SKM-1 (cell line): ENCODE measurements around the gene SFN.
"Not testable (repeated sequence)": the region's sequence is repeated elsewhere in the genome, so short reads cannot be mapped to it uniquely, and the experiment has no call there.

Experiments used
- DNase-seq: peaks from one replicate; lab custom pipeline; 2025; ENCODE audit not compliant: unreplicated experiment; lab: John Stamatoyannopoulos, UW

SFN gene

GRCh38 chr1:26839339-26839722 is 23.6 kb upstream of the SFN start:
- DNase-seq: no peak

DNA sequence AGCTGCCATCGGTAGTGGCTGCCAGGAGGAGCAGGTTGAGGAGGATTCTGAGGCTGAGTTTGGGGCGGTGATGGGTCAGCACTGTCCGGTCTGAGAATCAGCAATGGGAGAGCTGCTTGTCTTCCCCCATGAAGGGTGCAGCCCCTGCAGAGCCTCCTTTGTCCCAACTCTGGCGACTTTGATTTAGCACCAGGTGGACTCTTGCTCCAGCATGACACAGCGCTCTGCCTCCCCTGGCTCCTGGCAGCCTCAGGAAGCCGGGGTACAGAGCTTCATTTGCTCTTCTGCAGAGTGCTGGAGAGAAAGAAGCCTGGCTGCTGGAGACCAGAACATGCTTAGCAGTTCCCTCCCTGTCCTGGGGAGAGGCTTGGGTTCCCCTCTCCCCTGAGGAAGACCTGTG is 23.2 kb upstream of the SFN start:
- no peak for DNase-seq

DNA sequence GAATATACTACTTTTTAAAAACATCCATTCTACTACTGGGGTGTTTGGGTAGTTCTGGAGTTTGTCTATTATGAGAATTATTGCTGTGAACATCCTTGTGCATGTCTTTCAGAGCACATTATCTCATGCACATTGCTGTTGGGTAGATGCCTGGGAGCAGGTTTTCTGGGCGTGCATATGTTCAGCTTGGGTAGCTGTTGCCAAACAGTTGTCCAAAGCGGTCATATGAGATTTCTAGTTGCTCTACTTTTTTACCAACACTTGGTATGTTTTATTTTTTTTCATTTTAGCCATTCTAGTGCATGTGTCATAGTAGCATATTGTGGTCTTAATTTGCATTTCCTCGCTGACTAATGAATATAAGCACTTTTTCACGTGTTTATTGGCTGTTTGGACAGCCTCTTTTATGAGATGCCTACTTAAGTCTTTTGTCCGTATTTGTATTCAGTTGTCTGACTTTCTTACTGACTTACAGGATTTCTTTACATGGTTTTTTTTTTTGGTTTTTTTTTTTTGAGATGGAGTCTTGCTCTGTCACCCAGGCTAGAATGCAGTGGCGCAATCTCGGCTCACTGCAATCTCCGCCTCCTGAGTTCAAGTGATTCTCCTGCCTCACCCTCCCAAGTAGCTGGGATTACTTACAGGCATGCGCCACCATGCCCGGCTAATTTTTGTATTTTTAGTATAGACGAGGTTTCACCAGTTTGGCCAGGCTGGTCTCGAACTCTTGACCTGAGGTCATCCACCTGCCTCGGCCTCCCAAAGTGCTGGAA is 18.3 kb upstream of the SFN start:
- DNase-seq: no peak

GRCh38 chr1:26847826-26848225 is 15.1 kb upstream of the SFN start:
- DNase-seq: not testable (repeated sequence)

GRCh38 chr1:26848499-26848898 is 14.4 kb upstream of the SFN start:
- DNase-seq: no peak

GRCh38 chr1:26848941-26849774 is 13.8 kb upstream of the SFN start:
- DNase-seq: no peak

- DNase-seq: no peak
Observed at GRCh38 chr1:26851106-26851684, 11.8 kb upstream of the SFN start.

DNA sequence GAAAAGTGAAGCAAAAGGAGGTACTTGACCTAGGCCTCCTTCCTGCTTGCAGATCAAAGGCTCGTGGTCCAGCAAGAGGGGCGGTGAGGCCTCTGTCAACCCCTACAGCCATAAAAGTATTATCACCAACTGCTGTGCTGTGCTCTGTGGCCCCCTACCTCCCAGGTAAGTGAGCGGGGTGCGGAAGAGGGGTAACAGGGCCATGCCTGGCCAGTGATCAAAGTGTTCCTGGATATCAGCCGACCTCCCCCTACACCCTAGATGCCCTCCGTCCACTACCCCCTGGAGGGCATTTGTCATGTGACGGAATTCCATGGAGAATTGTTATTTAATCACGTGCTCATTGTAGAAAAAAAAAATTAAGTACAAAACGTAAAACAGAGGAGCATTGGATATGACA is 10.2 kb upstream of the SFN start:
- DNase-seq: no peak

DNA sequence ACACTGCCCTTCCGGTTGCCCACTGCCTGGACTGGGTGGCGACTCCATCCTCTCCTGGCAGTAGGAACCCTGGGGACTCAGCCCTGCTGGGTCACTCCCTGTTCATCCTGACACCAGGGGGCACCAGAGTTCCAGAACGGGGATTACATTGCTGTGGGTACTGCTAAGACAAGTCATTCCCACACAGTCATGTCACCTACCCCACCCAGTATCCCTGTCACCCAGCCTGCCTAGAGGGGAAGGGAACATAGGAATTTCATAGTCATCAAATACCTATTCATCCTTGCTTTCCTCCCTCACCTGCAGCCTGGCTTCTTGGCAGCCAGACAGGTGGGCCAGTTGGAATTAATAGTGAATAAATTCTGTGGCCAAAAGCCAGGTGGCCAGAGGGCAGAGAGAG is 9.8 kb upstream of the SFN start:
- no peak for DNase-seq

GRCh38 chr1:26853600-26853999 is 9.3 kb upstream of the SFN start:
- no peak for DNase-seq

DNA sequence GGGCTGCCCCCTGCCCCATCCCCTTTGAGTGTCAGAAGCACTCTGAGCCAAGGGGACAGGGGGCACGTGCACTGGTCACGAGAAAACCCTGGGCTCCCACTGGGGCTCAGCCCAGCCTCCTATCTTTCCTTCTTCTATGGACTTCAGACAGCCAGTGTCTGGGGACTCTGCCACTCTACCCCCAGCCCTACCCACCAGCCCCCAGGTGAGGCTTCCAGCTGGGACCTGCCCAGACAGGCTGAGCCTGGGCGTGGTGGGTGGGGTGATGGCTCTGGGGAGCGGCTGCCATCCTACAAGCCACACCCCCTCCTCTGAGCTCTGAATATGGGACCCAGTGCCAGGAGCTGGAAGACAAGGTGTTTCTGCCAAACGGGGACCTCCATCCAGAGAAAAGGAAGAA is 8.0 kb upstream of the SFN start:
- no peak for DNase-seq

DNA sequence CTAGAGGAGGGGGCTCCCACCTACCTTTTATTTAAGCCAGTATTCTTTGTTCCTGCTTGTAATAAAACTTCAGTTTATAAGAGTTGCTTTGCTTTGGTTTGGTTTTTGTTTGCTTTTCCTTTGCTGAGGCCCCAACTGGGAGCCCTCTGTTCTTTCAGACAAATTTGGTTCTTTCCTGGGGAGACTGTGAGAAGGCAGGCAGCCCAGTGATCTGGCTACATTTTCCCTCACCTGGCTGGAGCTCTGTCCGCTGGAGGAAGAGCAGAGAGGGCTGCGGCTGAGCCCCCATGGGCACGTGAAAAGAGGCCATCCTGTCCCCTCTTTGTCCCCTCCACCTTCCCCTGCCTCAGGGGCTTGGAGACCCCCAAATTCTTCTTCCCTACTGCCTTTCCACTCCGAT is 7.3 kb upstream of the SFN start:
- no peak for DNase-seq

DNA sequence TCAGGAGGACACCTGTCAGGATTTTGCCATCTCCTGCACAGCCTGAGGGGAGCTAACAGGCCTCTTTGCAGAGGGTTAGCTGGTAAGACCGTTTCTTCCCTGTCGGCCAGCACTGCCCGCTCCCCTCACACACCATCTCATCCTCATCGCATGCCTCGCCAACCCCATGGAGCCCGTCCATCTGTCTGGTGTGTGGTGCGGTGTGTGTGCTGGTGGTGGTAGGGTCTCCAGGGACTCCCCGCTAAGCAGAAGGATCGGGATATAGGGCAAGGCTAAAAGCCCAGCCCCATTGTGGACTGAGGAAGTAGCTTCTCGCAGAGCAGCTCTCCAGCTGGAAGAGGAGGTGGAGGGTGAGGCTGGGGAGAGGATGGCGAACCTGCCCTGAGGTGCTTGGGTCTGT is 6.8 kb upstream of the SFN start:
- no peak for DNase-seq

- DNase-seq: no peak
Observed at GRCh38 chr1:26856604-26857469, 6.1 kb upstream of the SFN start.

- DNase-seq: no peak
Observed at GRCh38 chr1:26857473-26858060, 5.4 kb upstream of the SFN start.

- DNase-seq: no peak
Observed at GRCh38 chr1:26858160-26858559, 4.8 kb upstream of the SFN start.

GRCh38 chr1:26858891-26859640 is 3.9 kb upstream of the SFN start:
- DNase-seq: no peak

- DNase-seq: no peak
Observed at GRCh38 chr1:26861286-26861701, 1.7 kb upstream of the SFN start.

DNA sequence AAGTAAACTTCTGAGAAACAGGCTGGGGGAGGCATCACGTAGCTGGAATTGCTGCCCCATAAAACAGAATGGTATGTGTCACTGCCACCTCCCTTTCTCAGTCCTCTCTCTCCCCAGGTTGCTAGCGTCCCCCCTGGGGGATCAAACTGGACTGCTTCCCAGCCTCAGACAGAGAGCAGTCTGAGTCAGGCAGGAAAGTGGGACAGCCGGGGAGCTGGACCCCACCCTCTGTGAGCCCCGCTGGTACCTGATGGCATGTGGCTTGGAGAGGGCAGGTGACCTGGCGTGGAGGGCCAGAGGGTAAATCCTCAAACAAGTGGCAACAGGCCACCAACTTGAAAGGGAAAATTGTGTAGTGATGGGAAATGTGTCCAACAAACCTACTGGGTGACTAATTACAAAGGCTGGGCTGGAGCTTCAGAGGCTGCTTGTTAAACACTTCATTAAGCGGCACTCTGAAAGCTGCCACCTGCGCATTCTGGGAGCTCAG is 1.0 kb upstream of the SFN start:
- no peak for DNase-seq

- no peak for DNase-seq
Observed at GRCh38 chr1:26863685-26864077, 732 bp downstream of the SFN start.
